Mucosa of rectum (tissue), 2 donors: ENCODE data around the gene DCTN1.

Source experiments
- H3K27ac ChIP-seq, 2 donors: one replicate each; pipeline ENCODE4 v1.7.0; 2013; ENCODE audit warnings: inconsistent platforms in 2 of 2, low read depth in 2 of 2, low read length in 2 of 2
- H3K27me3 ChIP-seq, 2 donors: one replicate each; pipeline ENCODE4 v1.7.0; 2013; ENCODE audit warnings: low read length in 2 of 2; ENCODE audit not compliant: control insufficient read depth in 2 of 2, insufficient read depth in 2 of 2
- H3K36me3 ChIP-seq, 2 donors: one replicate each; pipeline ENCODE4 v1.7.0; 2013; ENCODE audit warnings: low read length in 2 of 2; ENCODE audit not compliant: control insufficient read depth in 2 of 2, insufficient read depth in 2 of 2
- H3K4me1 ChIP-seq, 2 donors: one replicate each; pipeline ENCODE4 v1.7.0; 2013; ENCODE audit warnings: low read length in 2 of 2, mild to moderate bottlenecking in 1 of 2; ENCODE audit not compliant: control insufficient read depth in 2 of 2, insufficient read depth in 2 of 2
- H3K4me3 ChIP-seq, 2 donors: one replicate each; pipeline ENCODE4 v1.7.0; 2013; ENCODE audit warnings: low read length in 2 of 2
- H3K9ac ChIP-seq, 2 donors: one replicate each; pipeline ENCODE4 v1.7.0; 2013; ENCODE audit warnings: low read length in 2 of 2, low read depth in 1 of 2, mild to moderate bottlenecking in 1 of 2
- H3K9me3 ChIP-seq, 2 donors: one replicate each; pipeline ENCODE4 v1.7.0; 2013; ENCODE audit warnings: low read length in 2 of 2; ENCODE audit not compliant: control insufficient read depth in 2 of 2
- donor health status: healthy.
- donor health status: Normal muscosa, but diverticular disease.

Gene DCTN1

GRCh38 chr2:74390606-74391005, 10.5 kb upstream of the DCTN1 start:
- H3K4me3 ChIP-seq = peak overlapping the region; percentile 83 to 94
- H3K4me1 ChIP-seq = peaks cover 21 to 23% of the 10 kb centered on the region in 2 donors
- H3K27ac ChIP-seq = no peak overlapping the region
- no peaks in the 10 kb centered on the region for H3K27me3 ChIP-seq
- no peaks in the 10 kb centered on the region for H3K9me3 ChIP-seq
- H3K9ac ChIP-seq = peak overlapping the region in 1 of 2 donors; percentile 90
- H3K36me3 ChIP-seq = no peaks in the 10 kb centered on the region

- H3K4me1 ChIP-seq = peaks cover 19 to 23% of the 10 kb centered on the region in 2 donors
Observed at GRCh38 chr2:74387346-74387745, 7.2 kb upstream of the DCTN1 start.

GRCh38 chr2:74385396-74385795, 5.3 kb upstream of the DCTN1 start:
- H3K4me3 ChIP-seq = no peak overlapping the region
- peaks cover 0 to 4% of the 10 kb centered on the region in 2 donors for H3K36me3 ChIP-seq
- H3K4me1 ChIP-seq = peaks cover 6 to 12% of the 10 kb centered on the region in 2 donors
- no peaks in the 10 kb centered on the region for H3K27me3 ChIP-seq
- H3K27ac ChIP-seq = no peak overlapping the region
- no peak overlapping the region for H3K9ac ChIP-seq
- no peaks in the 10 kb centered on the region for H3K9me3 ChIP-seq

More at GRCh38 chr2:74387346-74387745, 7.2 kb upstream of the DCTN1 start:
- Histone ChIP-seq H3K27me3 (no peaks in the 10 kb centered on the region), H3K9ac (no peak overlapping the region), H3K36me3 (peaks cover 0 to 4% of the 10 kb centered on the region in 2 donors), H3K4me3 (no peak overlapping the region), H3K9me3 (no peaks in the 10 kb centered on the region), H3K27ac (no peak overlapping the region)

GRCh38 chr2:74384051-74384450, 3.9 kb upstream of the DCTN1 start:
- Histone ChIP-seq H3K27ac (no peak overlapping the region), H3K27me3 (no peaks in the 10 kb centered on the region), H3K9ac (no peak overlapping the region), H3K9me3 (no peaks in the 10 kb centered on the region), H3K4me3 (no peak overlapping the region), H3K36me3 (peaks cover 0 to 4% of the 10 kb centered on the region in 2 donors), H3K4me1 (peaks cover 0 to 7% of the 10 kb centered on the region in 2 donors)

- H3K4me3 ChIP-seq = no peak overlapping the region
- H3K27ac ChIP-seq = no peak overlapping the region
- H3K9me3 ChIP-seq = no peaks in the 10 kb centered on the region
- H3K36me3 ChIP-seq = peaks cover 0 to 4% of the 10 kb centered on the region in 2 donors
- no peaks in the 10 kb centered on the region for H3K27me3 ChIP-seq
- no peak overlapping the region for H3K9ac ChIP-seq
- H3K4me1 ChIP-seq = peaks cover 0 to 7% of the 10 kb centered on the region in 2 donors
Observed at GRCh38 chr2:74383254-74383653, 3.1 kb upstream of the DCTN1 start.

DNA sequence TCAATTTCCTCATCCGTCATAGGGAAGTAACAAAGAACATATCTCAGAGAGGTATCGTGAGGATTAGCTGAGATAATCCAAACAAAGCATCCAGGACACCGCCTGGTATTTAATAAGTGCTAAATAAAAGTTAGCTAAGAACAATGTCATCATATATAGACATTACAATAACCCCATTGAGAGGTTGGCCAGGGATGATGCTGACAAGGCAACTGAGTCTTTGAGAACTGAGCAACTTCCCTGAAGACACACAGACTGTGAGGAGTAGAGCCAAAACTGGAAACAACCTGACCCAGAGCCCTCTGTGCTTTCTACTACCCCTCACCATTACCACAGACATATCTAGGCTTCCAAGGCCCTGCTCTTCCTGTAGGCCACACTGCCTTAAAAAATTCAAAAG, 1.6 kb upstream of the DCTN1 start:
- no peaks in the 10 kb centered on the region for H3K9me3 ChIP-seq
- no peak overlapping the region for H3K27ac ChIP-seq
- H3K4me1 ChIP-seq = peaks cover 0 to 7% of the 10 kb centered on the region in 2 donors
- no peak overlapping the region for H3K9ac ChIP-seq
- H3K36me3 ChIP-seq = peaks cover 10 to 16% of the 10 kb centered on the region in 2 donors
- H3K4me3 ChIP-seq = no peak overlapping the region
- no peaks in the 10 kb centered on the region for H3K27me3 ChIP-seq

- Histone ChIP-seq H3K4me3 (no peak overlapping the region), H3K36me3 (peaks cover 15 to 21% of the 10 kb centered on the region in 2 donors), H3K9me3 (no peaks in the 10 kb centered on the region), H3K4me1 (peaks cover 10 to 14% of the 10 kb centered on the region in 2 donors), H3K9ac (no peak overlapping the region), H3K27me3 (no peaks in the 10 kb centered on the region), H3K27ac (no peak overlapping the region)
Observed at GRCh38 chr2:74378007-74378406, 2.1 kb downstream of the DCTN1 start.

- Histone ChIP-seq H3K36me3 (peaks cover 21 to 30% of the 10 kb centered on the region in 2 donors), H3K9me3 (no peaks in the 10 kb centered on the region), H3K27ac (no peak overlapping the region), H3K27me3 (no peaks in the 10 kb centered on the region), H3K4me1 (peaks cover 15 to 18% of the 10 kb centered on the region in 2 donors), H3K4me3 (no peak overlapping the region), H3K9ac (no peak overlapping the region)
Observed at GRCh38 chr2:74375838-74376237, 4.3 kb downstream of the DCTN1 start.

- H3K9ac ChIP-seq = peak overlapping the region in 1 of 2 donors; percentile 18
Observed at GRCh38 chr2:74374509-74375205, 5.5 kb downstream of the DCTN1 start.

DNA sequence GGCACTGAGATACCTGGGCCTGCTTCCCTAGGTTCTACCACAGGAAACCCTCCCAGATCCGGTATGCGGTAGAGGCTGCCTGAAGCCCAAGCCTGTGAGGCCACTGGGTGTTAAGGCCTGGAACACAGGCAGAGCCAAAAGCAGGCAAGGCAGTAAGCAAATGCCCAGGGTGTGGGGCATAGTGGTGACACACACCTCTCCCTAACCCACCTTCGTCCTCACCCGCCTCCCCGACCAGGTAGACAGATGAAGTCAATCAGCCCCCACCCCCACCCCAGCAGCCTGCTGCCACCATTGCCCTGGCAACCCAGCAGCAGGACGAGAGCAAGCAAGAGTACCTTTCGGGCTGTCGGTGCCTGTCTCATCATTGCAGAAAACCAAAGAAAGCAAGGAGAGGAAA, 6.1 kb downstream of the DCTN1 start:
- Histone ChIP-seq H3K36me3 (peaks cover 37 to 47% of the 10 kb centered on the region in 2 donors), H3K27ac (peak overlapping the region in 1 of 2 donors; percentile 45)

More at GRCh38 chr2:74374509-74375205, 5.5 kb downstream of the DCTN1 start:
- peaks cover 33 to 42% of the 10 kb centered on the region in 2 donors for H3K36me3 ChIP-seq
- H3K9me3 ChIP-seq = no peaks in the 10 kb centered on the region
- H3K4me3 ChIP-seq = peak overlapping the region in 1 of 2 donors; percentile 55
- peaks cover 12 to 15% of the 10 kb centered on the region in 2 donors for H3K4me1 ChIP-seq
- H3K27me3 ChIP-seq = no peaks in the 10 kb centered on the region
- peak overlapping the region in 1 of 2 donors; percentile 45 for H3K27ac ChIP-seq

More for the DNA sequence above, 6.1 kb downstream of the DCTN1 start:
- Histone ChIP-seq H3K27me3 (no peaks in the 10 kb centered on the region), H3K9me3 (no peaks in the 10 kb centered on the region), H3K9ac (peak overlapping the region in 1 of 2 donors; percentile 18), H3K4me1 (peaks cover 12 to 15% of the 10 kb centered on the region in 2 donors), H3K4me3 (peak overlapping the region in 1 of 2 donors; percentile 55)
